ENCODE results near the gene SGPL1. TPM values are rescaled to one million over a fixed set of nuclear protein-coding genes. Genes with fewer than 3 reads are reported as not detected.

Gene SGPL1
- total RNA-seq, 1 donor from 2014 or later: 62.1 TPM

DNA sequence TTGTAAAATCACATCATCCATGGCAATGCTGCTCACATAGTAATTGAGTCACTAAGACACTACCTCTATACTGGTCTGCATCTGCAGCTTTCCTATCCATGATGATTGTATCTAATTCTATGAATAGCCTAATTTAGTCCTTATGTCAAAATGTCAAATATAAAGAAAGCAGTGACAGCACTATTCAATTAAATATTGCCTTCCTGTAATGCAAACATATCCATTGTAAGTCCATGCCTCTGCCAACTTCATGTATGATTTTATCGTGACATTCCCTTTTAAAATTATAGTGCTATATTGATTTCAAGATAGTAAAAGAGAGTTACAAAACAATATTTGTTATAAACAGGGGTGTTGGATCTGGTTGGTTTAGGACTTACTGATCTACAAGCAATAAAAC lies 4.8 kb upstream of the SGPL1 start:
- ATAC-seq: no peak

DNA sequence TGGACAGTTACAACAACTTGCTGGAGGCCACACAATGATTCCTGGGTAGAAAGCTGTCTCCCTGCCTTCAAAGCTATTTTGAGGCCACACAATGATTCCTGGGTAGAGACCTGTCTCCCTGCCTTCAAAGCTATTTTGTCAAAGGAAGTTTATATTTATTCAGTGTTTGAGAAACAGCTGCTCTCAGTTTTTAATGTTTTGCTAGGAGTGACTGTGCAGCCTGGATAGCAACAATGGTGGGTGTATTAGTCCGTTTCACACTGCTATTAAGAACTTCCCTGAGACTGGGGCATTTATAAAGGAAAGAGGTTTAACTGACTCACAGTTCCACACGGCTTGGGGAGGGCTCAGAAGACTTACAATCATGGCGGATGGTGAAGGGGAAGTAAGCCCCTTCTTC lies 3.9 kb upstream of the SGPL1 start:
- ATAC-seq: no peak

DNA sequence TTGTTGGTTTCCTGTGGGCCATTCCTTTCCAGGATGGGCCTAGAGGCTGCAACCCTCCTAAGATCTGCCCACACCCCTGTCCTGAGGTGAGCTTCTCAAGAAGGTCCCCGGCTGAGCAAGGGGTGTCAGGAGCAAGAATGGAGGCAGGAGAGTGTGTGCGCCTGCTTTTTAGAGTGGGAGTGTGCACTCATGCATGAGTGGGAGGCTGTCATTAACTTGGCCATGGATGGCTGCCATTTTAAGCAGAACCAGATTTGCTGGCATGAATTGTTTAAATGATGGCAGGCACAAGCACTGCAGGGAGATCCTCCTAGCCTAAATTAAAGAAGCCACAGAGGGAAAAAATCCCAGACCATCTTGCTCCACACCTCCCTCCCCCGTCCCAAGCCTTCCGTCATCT lies 2.9 kb upstream of the SGPL1 start:
- ATAC-seq: no peak

DNA sequence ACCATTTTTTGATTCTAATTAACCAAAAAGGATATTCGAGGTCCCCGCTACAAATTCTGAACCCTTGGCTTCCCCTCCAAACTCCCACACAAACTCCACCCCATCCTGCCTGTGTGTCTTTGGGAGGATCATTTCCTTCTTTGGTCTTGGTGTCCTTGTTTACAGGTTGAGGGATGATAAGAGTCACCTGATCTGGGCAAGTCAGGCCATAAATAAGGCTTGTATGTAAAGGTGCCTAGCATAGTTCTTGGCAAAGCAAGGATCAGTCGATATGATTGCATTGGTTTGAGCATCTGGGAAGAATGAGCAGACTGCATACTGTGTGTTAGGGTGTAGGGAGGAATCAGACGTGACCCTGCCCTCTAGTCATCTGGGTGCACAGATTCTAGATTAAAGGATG lies 1.6 kb upstream of the SGPL1 start:
- no peak for ATAC-seq

DNA sequence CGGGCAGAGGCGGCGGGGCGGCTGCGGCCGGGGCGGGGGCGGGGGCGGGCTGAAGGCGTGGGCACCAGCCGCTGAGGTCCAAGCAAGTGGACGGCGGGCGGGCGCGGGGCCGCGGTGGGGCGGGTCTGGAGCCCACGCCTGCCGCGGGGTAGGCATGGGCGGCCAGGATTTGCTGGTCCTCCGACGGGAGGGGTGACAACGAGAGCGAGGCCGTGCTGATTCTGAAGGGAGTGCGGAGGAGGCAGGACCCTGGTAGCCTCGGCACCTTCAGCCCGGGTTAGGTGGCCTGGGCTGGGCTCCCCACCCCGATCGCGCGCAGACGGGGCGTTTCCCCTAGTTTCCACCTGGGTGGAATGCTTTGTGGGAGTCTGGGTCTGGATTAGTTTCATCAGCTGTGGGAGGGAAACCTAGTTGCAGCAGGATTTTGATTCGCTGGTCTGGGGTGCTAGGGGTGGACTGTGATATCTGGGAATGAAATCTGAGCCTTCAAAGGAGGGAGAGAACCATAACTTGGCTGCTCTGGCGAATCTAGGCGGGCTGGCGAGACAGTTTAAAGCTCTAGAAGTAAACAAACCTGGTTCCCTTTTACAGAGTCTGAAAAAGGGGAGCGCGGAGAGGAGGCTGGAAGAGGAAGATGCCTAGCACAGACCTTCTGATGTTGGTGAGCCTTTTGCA lies 609 bp downstream of the SGPL1 start:
- peak; percentile 85 for ATAC-seq

DNA sequence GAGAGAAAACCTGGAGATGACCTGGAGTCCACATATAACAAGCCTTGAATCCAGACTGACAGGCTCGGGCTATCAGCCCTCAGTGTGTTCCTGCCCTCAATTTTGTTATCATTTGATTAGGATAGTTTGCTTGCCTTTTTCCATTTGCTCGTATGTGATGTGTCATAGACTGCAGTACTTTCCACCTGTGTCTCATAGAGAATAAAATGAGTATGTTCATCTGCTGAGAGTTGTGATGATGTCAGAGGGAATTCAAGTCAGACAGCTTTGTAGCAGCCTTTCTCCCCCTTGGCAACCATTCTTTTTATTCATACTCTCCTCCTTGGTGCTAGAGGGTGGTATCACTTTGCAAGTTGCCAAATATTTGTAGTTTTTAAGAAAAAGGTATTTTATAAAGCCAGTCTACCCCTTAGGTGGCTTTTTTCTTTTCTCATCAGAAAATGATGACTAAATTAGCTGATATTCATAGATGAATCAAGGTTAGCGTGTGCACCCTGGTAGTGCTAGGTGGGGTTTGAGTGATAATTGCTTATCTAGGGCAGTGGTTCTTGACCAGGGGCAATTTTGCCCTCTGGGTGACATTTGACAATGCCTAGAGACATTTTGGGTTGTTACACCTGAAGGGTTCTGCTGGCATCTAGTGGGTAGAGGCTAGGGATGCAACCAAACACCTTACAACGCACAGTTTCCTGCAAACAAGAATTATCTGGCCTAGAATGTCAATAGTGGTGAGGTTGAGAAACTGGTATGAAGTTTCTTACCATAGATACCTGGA lies 5.4 kb downstream of the SGPL1 start:
- peak; percentile 43 for ATAC-seq

DNA sequence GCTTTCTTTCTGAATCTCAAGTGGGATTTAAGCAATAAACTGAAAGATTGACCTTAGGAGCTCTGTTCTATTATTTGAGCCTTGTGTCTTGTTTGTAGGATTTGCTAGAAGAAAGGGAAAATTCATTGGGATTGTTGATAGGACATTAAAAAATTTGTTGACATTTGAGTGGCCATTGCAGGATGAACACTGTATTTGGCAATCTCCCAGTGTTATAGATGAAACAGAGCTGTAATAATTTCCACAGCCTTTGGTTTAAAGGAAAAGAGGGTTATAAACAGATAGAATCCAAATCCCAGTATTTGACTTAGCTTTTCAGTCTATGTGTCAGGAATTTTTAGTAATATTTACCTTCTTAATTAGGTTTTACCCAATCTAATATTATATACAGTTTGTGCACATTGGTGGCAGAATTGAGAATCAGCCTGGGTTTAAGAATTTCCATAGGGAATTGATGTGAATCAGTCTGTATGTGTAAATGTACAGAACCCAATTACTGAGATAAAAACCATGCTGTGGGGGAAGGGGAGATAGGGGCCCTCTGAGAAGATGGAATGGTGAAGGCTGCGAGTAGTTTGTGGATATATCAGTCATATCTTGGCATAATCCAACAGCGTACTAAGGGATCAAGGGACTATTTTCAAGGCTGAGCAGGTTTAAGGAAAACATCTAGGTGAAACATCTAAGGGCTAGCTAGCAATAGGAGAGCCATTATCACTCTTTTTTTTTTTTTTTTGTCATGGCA lies 6.5 kb downstream of the SGPL1 start:
- no peak for ATAC-seq

DNA sequence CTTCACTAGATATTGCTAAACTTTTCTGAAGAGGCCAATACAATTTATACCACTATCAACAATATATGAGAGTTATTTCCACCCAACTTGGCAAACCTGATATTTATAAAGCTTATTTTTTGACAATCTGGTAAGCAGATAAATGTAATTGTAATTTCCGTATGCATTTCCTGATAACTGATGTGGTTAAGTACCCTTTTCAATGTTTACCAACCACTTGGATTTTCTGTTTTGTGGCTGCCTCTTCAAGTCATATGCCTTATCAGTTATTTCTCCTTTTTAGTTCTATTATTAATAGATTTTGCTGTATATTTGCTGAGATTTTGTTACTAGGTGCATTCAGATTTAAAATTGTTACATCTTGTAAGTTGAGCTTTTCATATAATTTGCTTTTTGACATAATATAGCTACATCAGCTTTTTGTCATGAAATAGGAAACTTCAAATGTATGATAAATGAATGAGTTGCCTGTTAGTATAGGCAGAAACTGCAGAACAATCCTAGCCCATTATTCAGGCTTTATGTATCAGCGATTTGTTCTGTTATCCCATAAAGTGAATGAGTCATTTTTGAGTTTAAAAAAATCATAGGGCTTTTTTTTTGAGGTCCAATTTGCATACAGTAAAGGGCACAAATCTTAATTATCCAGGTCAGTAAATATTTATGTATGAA lies 11.5 kb downstream of the SGPL1 start:
- ATAC-seq: no peak

DNA sequence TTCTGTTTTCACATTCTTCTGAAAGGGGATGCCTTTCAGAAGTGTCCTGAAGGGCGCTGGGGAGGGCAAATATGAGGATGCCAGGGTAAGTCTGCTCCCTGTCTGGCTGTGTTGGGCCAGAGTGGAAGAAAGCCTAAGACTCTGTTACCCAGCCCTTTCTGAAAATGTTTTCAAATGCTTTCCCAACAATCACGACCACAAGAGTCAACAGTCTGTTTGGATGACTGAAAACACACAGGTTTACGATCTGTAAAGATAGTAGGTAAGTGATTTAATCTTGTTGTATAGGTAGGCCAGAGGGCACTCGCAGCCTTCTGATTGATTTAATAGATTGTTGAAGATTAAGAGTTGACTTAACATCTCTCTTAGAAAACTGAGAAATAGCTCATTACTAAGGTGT lies 13.2 kb downstream of the SGPL1 start:
- no peak for ATAC-seq

DNA sequence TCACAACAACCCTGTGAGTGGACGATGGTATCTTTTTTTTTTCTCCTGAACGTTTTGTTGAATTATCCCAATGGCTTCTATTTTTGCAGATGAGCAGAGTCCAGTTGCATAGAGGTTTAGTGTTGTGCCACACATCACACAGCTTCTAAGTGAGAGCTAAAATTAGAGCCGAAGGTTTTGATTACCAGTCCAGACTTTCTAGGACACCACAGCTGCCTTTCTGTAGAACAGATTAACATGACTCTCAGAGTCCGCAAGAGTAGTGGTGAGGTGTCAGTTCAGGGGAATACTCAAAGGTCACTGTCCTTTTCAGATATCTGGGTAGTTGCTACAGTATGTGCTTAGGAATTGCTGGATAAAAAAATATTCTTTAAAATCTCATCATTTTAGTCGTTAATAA lies 13.8 kb downstream of the SGPL1 start:
- no peak for ATAC-seq

DNA sequence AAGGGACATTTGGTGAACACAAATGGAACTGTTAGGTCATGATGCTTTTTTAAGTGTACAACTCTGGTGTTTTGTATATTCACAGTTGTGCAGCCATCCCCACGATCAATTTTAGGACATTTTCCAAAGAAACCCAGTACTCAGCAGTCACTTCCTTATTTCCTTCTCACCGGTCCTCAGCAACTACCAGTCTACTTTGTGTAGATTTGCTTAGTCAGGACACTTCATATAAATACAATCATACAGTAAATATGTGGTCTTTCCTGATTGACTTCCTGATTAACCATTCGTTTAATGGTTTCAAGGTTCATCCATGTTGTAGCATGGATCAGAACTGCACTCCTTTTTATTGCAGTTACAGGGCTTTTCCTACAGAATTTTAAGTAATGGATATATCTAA lies 14.4 kb downstream of the SGPL1 start:
- ATAC-seq: peak; percentile 91

DNA sequence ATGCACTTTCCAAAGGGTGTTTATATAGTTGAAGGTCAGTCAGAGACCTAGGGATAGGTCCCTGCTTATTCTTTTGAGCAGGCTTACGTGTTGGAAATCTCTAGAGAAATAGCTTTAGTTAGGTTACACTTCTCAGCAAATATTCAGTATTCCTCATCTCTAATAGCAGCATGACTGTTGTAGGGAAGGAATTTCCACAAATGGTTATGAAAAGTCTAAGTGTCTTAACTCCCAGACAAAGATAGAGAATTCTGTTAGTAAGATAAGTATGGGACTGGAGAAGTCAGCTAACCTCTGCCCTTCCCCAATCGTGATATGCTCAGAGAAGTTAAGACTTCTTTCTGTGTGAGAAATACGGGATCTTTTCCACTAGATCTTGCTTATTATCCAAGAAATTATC lies 16.5 kb downstream of the SGPL1 start:
- ATAC-seq: no peak

DNA sequence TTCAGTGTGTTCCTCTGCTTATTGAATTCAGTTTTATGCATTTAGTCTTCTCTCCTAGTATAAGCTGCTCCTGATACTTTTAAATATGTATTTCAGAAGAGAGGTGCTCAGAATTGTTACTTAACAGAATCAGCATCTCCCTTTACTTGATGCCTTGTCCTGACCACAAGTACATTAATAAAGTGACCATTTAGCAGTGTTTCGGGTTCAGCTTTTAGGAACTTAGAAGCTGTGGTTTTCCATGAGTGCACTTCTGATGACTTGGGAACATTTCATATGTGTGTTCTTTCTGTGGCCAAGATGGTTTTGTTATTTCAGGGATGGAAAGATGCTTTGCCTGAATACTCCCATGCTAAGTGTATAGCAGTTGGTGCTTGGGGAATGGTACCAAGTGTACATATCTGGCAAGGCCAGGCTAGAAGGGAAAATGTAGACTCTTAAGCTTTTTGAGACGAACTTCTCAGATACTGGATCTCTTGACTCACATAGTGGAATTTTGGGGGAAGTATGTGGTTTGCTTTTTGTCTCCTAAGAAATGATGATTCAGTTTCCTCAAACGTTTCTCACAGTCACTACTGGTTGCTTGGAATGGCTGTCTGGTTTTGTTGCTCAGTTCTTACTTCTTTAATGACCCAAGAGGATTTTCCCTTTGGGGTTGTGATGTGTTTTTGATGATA lies 17.2 kb downstream of the SGPL1 start:
- no peak for ATAC-seq

DNA sequence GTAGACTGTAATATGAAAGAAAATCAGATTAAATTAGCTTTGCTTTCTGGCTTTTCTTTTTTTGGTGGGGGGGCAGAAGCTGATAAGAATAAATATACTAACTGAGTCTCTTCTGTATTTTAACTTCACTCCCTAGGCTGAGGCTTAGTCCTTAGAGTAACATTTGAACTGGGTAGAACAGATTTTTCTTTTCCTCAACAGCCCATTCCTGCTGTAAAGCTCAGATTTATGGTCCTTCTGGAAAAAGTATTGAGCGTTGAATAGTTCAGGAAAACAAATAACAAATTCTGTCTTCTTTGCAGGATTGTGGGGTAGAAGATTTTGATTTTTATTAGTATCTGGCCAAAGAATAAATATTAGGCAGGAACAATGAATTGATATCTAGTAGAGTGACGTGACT lies 17.9 kb downstream of the SGPL1 start:
- no peak for ATAC-seq

DNA sequence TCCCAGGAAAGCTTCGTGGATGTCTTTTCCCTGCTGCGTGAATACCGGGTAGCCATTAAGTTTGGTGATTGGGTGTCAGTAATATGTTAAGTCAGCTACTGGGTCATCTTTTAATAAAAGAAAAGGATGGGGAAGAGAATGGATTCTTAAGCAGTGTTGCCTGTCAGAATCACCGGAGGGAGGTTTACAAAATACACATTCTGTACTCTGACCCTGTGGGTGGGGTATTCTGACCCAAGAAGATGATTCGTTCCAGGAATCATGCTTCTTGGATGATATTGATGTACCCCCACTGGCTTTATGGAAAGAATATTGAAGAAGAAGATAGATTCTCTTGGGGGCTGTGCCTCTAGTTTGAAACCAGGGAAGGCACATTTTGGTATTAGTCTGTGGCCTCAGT lies 18.3 kb downstream of the SGPL1 start:
- ATAC-seq: no peak

DNA sequence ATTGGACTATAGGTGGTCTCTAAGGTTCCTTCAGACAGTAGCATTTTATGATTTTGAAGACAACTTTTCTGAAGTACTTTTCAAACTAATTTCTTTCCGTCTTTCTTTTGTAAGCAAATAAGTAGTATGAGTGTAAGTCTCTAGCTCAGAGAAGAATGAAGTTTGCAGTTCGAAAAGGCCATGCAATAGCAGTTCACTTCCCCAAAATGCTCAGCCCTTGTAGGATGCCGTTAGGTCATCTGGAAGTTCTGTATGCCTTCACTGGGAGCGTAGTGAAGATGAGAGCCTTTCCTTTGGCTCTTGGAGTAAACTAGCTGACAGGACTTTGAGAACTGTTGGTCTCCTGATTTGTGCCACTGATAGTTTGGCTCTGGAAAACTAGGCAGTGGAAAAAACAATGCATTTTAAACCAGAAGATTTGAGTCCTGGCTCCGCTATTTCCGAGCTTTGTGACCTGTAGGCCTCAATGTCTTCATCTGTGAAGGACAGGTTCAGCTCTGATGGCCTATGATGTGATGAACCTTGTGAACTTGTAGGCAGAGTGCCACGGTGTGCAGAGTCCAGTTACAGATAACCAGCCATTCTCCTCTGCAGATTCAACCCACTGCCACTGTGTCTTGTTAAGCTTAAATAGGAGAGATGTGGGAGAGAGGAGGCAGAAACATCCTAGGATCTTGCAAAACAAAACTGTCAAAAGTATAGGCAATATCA lies 18.8 kb downstream of the SGPL1 start:
- no peak for ATAC-seq

DNA sequence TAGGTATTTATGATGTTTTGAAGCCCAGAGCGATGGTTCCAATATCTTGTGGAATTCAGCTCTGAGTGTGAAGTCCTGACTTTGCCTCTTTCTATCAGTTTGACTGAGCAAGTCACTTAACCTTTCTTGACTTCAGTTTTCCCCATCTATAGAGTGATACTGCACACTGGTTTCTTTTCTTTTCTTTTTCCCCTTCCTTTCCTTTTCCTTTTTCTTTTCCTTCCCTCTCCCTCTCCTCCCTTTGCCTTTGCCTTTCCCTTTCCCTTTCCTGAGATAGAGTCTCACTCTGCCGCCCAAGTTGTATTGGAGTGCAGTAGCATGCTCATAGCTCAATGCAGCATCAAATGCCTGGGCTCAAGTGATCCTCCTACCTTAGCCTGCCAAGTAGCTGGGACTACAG lies 20.6 kb downstream of the SGPL1 start:
- no peak for ATAC-seq

DNA sequence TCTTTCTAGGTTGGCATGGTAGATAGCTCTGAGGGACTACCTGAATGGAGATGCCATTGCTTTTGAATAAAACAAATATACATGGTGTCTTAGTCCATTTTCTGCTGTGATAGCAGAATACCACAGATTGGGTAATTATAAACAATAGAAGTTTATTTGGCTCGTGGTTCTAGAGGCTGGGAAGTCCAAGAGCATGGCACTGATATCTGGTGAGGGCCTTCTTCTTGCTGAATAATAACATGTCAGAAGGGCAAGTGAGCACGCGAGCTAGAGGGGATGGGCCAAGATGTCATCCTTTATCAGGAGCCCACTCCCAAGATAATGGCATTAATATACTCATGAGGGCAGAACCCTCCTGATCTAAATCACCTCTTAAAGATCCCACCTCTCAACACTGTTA lies 21.9 kb downstream of the SGPL1 start:
- ATAC-seq: no peak

DNA sequence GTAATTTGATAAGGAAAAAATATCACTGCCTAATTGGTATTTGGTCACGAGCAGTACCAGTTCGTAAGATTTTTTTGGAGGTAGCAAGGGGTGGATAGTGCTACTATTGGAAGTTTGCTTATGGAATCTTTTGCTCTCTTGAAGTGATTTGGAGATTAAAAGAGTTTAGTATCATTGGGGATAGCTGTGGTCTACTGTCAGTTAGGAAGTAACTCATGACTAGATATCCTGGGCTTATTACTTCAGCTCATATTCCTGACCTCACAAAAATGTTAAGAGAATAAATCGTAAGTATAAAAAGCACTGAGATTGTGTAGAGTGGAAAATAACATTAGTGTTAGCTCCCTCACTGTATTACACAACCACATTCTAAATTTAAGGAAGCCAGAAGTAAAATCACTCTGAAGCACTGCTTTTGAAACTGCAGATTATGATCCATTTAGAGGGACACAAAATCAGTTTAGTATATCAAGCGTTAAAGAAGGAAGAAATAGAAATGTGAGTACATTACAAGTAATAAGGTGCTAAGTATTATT lies 22.6 kb downstream of the SGPL1 start:
- no peak for ATAC-seq

DNA sequence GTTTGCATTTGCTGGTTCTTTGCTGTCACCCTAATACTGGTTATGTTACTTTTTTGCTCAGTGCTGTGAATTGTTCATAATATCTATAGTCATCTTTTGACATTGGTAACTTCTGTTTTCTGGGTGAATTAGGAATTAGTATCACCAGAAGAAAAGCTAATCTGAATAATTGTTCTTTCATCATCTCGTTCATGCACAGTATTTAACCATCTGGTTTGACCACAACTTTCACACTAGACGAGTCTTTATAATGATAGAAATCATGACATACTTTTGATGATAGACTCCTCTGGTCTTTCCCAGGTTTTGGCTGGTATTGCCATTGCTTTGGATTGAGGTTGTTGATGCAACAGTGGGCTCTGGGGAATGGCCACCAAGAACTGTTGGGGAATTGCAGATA lies 25.1 kb downstream of the SGPL1 start:
- no peak for ATAC-seq

DNA sequence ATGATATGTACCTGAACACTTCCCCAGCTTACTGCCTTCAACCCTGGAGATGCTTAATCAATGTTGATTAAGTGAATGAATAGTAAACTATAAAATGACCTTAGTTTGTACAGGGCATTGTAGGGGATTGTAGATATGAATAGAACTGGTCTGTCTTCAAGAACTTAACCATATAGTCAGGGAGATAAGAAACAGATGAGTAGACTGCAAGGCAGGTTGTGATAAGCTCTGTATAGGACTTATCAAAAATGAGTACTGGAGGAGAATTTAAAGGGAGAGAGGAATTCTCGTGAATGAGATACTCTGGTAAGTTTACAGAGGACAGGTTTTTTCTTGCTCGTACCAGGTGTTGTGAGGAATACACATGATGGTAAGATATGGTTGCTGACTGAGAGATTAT lies 27.6 kb downstream of the SGPL1 start:
- no peak for ATAC-seq
